Astrocyte of the cerebellum (primary cell): ENCODE data around the gene SFSWAP.

ENCODE experiments used
- DNase-seq: peaks from one replicate; pipeline ENCODE4 v3.0.0-alpha.2; 2011; ENCODE audit warnings: low read depth
- H3K4me3 ChIP-seq: 2 replicates; pipeline ENCODE4 v1.5.1; 2011; ENCODE audit warnings: mild to moderate bottlenecking, low read depth, low read length, moderate library complexity
- in situ Hi-C: cut with HindIII; loops from 2 replicates; pipeline ENCODE4 v1.10.0; 2017; ENCODE audit warnings: low sequenced_read_pairs
- TF ChIP-seq, protein P1 (sequence below): IDR thresholded peaks from 2 replicates; pipeline ENCODE4 v1.5.1; 2012; ENCODE audit warnings: low read length, low read depth, moderate library complexity, mild to moderate bottlenecking; ENCODE audit errors: missing control alignments

SFSWAP gene

DNA sequence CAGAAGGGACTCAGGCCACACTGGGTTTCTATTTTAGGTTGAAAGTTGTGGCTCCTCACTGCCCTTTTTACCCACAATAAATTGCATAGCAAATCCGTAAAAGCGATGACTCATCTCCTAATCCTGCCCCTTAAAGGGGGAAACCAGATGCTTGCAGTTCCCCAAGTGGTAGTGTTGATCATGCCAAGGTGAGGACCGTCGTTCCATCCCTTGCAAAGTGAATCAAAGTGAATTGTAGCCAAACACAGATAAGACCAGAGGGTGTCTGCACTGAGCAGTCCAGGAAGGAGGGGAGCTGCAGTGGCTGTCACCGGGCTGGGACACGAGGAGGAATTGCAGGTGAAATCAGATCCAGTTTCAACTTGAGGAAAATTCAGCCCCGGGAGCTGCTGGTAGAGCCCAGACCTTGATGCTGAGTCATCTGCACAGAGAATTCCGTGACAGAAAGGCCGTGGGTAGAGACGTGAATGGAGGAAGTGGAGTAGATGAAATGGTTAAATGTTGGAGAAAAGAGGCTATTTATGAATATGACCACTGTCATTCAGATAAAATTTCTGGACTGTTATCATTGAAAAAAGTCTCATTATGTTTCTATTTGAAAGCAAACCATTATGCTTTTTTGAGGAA, 73.1 kb downstream of the SFSWAP start:
- in situ Hi-C loops = no loop called here
- DNase-seq = peak; percentile 75
- TF ChIP-seq, protein P1, sequence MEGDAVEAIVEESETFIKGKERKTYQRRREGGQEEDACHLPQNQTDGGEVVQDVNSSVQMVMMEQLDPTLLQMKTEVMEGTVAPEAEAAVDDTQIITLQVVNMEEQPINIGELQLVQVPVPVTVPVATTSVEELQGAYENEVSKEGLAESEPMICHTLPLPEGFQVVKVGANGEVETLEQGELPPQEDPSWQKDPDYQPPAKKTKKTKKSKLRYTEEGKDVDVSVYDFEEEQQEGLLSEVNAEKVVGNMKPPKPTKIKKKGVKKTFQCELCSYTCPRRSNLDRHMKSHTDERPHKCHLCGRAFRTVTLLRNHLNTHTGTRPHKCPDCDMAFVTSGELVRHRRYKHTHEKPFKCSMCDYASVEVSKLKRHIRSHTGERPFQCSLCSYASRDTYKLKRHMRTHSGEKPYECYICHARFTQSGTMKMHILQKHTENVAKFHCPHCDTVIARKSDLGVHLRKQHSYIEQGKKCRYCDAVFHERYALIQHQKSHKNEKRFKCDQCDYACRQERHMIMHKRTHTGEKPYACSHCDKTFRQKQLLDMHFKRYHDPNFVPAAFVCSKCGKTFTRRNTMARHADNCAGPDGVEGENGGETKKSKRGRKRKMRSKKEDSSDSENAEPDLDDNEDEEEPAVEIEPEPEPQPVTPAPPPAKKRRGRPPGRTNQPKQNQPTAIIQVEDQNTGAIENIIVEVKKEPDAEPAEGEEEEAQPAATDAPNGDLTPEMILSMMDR = peak; percentile 5
- H3K4me3 ChIP-seq = peak overlapping the region; percentile 1

DNA sequence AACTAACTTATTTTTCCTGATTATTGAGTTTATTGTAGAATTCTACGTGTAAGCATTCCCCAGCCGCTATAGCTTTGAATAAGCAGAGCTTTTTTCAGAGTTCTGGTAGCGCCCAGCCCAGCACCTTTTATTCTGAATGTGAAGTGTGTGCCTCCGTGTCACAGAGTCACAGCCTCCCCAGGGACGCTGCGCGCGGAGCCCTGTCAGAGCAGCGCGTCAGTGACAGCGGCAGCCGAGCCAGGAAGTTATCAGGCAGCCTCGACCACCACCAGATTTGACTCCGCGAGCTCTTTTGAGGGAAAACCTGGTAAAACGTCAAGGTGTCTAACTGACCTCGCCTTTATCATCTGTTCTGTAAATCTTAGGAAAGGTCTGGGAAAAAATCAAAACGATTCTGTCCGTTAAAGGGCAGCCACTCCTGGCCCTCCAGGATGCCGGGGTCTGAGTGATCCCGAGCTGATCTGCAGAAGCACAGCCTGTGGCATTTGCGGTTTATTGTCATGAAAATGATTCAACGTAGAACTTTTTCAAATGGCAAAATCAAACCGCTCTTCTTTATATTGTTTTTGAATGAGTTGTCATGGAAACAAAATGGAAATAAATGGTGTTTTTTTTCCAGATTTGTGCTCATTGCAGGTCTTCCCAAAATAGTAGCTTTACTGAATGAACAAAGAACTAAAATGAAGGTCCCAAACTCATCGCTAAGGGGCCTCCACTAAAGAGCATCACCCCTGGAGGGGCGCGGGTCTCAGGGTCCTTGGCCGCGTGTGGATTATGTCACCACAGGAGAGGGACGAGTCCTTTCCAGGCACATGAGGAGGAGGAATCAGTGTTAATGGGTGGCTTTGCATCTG, 74.2 kb downstream of the SFSWAP start:
- DNase-seq = peak; percentile 49
- in situ Hi-C loops = no loop called here
- no peak overlapping the region for H3K4me3 ChIP-seq
- TF ChIP-seq, protein P1 = no peak

DNA sequence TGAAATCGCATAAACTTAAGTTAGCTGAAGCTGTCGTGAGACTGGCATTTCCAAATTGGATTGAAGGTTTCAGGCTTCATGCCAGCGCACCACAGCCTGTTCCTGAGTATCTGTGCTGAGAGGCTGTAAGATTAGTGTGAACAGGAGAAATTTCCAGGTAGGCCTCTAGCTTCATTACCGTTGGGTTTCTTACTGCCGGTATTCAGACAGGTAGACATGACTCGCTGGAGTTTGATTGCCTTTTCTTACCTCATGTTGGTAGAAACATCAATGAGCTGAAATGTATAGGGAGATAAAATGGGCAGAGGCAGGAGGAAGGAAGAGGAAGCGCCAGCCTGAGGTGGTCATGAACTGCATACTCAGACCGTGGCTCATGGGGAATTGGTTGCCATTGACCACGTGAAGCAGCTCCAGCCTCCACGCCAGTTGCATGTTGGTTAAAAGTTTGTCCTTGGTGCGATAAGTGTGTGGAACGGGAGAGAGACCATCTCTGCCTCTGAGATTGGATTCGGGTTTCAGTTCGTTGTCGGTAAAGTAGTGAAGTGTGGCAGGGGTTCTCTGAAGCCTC, 75.0 kb downstream of the SFSWAP start:
- TF ChIP-seq, protein P1 = no peak
- H3K4me3 ChIP-seq = no peak overlapping the region
- DNase-seq = no peak
- in situ Hi-C loops = no loop called here

DNA sequence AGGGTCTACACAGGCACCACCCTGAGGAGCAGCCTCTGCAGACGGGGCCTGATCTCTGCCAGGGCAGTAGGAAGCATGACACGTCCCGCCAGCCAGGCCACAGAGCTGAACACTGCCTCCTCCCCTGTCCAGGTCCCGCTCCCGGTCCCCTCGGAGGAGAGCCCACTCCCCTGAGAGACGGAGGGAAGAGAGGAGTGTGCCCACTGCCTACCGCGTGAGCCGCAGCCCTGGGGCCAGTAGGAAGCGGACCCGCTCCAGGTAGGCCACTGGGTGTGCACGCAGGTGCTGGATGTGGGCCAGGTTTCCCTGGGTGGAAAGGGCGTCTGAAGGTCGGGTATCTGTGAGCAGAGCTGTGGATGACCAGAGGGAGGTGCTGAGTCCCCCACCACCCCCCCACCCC, 75.4 kb downstream of the SFSWAP start:
- TF ChIP-seq, protein P1 = no peak
- no peak for DNase-seq
- in situ Hi-C loops = no loop called here
- H3K4me3 ChIP-seq = no peak overlapping the region

DNA sequence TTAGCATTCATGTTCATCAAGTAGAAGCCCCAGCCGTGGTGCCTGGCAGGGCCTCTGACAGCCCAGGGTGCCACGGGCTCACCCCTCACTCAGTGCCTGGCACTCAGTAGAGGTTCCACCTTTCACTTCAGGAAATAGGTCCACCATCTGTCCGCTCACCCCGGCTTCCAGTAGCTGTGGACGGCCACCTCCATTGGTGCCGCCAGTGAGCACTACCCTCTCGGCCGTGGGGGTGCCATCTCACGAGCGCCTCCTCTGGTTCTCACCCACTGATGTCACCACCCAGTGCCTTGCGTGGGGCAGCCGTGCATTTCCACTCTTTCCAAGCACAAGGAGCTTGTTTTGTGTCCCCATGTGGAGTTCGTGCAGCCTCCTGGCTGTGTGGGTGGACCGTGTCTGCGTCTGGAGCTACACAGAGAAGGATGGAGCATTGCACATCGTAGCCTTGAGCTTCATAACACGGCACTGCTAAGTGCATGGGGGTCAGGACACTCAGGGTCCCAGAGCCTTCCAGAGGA, 76.3 kb downstream of the SFSWAP start:
- in situ Hi-C loops = no loop called here

DNA sequence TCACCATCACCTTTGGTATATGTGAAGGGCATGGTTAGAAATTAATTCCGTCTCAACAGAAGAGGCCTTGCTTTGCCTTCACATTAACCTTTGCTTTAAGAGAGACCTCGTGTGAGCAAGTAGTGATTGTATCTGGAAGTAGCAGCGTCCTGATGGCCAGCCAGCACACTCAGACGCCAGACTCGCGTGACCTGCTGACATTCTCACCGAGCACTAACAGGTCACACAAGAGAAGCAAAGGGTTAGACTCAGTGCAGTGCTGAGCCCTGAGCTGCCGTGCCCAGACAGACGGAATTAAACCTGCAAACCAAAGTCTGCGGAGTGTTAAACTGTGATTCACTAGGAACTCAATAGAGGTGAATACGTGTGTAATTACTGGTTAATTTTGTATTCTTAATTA, 77.2 kb downstream of the SFSWAP start:
- DNase-seq = no peak
- no peak overlapping the region for H3K4me3 ChIP-seq
- in situ Hi-C loops = no loop called here

More for the DNA sequence above, 76.3 kb downstream of the SFSWAP start:
- no peak overlapping the region for H3K4me3 ChIP-seq
- TF ChIP-seq, protein P1 = no peak
- DNase-seq = no peak

More for the DNA sequence above, 77.2 kb downstream of the SFSWAP start:
- TF ChIP-seq, protein P1 = no peak
